PC-3 (cell line): Measurements from ENCODE around the gene PTPRD. TPM values are rescaled to one million over a fixed set of nuclear protein-coding genes. Genes with fewer than 3 reads are reported as not detected.

Experiments
- ATAC-seq: fragments of 200-7000 bp; cut with Tn5 transposase; 2 replicates; pipeline ENCODE4 v1.9.1; 2020; ENCODE audit warnings: mild to moderate bottlenecking, moderate library complexity
- BruUV-seq: library from RNA; stranded (reverse); fragments of 400-500 nt; replicated peaks from 2 replicates; lab custom pipeline; 2021; lab: Mats Ljungman, UMichigan
- CTCF ChIA-PET: fragments of 300-600 bp; sonication (Branson Sonifier 250); formaldehyde crosslinking; loops from one replicate; lab custom pipeline; 2022; ENCODE audit warnings: antibody characterized with exemption; lab: Charles Lee
- POLR2A ChIA-PET: fragments of 300-600 bp; sonication (Branson Sonifier 250); formaldehyde crosslinking; loops from one replicate; lab custom pipeline; 2022; ENCODE audit warnings: antibody characterized with exemption; ENCODE audit not compliant: unreplicated experiment; lab: Charles Lee
- DNase-seq: peaks from one replicate; pipeline ENCODE4 v3.0.0-alpha.2; 2015
- H2AFZ ChIP-seq: fragments of 300-600 bp; sonication (generic); 2 replicates; pipeline ENCODE4 v1.6.0; 2016; ENCODE audit warnings: antibody characterized with exemption, low read length
- H3F3A ChIP-seq: fragments of 300-600 bp; sonication (generic); one replicate; pipeline ENCODE4 v1.6.0; 2017; ENCODE audit warnings: antibody characterized with exemption, low read length, control low read depth, mild to moderate bottlenecking; ENCODE audit not compliant: unreplicated experiment
- H3K27ac ChIP-seq: fragments of 300-600 bp; sonication (generic); 2 replicates; pipeline ENCODE4 v1.5.1; 2016; ENCODE audit warnings: mild to moderate bottlenecking, low read length
- H3K27me3 ChIP-seq: fragments of 300-600 bp; sonication (generic); 2 replicates; pipeline ENCODE4 v1.6.1; 2016; ENCODE audit warnings: low read length, mixed read lengths
- H3K36me3 ChIP-seq: fragments of 300-600 bp; sonication (generic); 2 replicates; pipeline ENCODE4 v1.6.1; 2016; ENCODE audit warnings: low read depth, mixed run types, low read length, mixed read lengths
- H3K4me1 ChIP-seq: fragments of 300-600 bp; sonication (generic); 2 replicates; pipeline ENCODE4 v1.5.1; 2016; ENCODE audit warnings: low read length; ENCODE audit not compliant: insufficient read depth
- H3K4me2 ChIP-seq: fragments of 300-600 bp; sonication (generic); 2 replicates; pipeline ENCODE4 v1.6.0; 2016; ENCODE audit warnings: low read length
- H3K4me3 ChIP-seq: fragments of 300-600 bp; sonication (generic); 2 replicates; pipeline ENCODE4 v1.5.1; 2016; ENCODE audit warnings: mild to moderate bottlenecking, low read length, mixed read lengths
- H3K79me2 ChIP-seq: fragments of 300-600 bp; sonication (generic); 2 replicates; pipeline ENCODE4 v1.6.1; 2017; ENCODE audit warnings: low read length, mixed read lengths
- H3K9ac ChIP-seq: fragments of 300-600 bp; sonication (generic); 2 replicates; pipeline ENCODE4 v1.6.0; 2016; ENCODE audit warnings: mild to moderate bottlenecking, low read length
- H3K9me2 ChIP-seq: fragments of 300-600 bp; sonication (generic); replicated peaks from 2 replicates; pipeline ENCODE4 v1.6.1; 2016; ENCODE audit warnings: mixed run types, low read length, mixed read lengths
- H3K9me3 ChIP-seq: fragments of 300-600 bp; sonication (generic); 2 replicates; pipeline ENCODE4 v1.6.1; 2016; ENCODE audit warnings: low read length, mixed read lengths
- H4K20me1 ChIP-seq: fragments of 300-600 bp; sonication (generic); 2 replicates; pipeline ENCODE4 v1.6.1; 2016; ENCODE audit warnings: low read length, mixed read lengths
- CTCF ChIP-seq: fragments of 300-600 bp; sonication (generic); conservative IDR thresholded peaks from 2 replicates; pipeline ENCODE4 v1.5.1; 2017; ENCODE audit warnings: antibody characterized with exemption, low read depth, mild to moderate bottlenecking, low read length
- EZH2 ChIP-seq: fragments of 300-600 bp; sonication (generic); IDR thresholded peaks from one replicate; pipeline ENCODE4 v1.6.1; 2017; ENCODE audit warnings: antibody characterized with exemption, mild to moderate bottlenecking, low read length; ENCODE audit not compliant: unreplicated experiment
- EZH2phosphoT487 ChIP-seq: fragments of 300-600 bp; sonication (generic); IDR thresholded peaks from 2 replicates; pipeline ENCODE4 v1.6.1; 2018; ENCODE audit warnings: mild to moderate bottlenecking, antibody characterized with exemption, low read length, borderline replicate concordance
- intact Hi-C: fragments of 100-400 bp; cut with micrococcal nuclease; formaldehyde crosslinking; loops from 2 replicates; pipeline ENCODE4 v1.9.0; 2023
- total RNA-seq: library from RNA; depleted of rRNA; stranded (reverse); fragments of >200 nt; gene quantifications from 2 replicates; pipeline ENCODE4 v1.2.3, GENCODE V29; 2014

The PTPRD gene
- total RNA-seq, 1 experiment from 2014 or later, result not detected

DNA sequence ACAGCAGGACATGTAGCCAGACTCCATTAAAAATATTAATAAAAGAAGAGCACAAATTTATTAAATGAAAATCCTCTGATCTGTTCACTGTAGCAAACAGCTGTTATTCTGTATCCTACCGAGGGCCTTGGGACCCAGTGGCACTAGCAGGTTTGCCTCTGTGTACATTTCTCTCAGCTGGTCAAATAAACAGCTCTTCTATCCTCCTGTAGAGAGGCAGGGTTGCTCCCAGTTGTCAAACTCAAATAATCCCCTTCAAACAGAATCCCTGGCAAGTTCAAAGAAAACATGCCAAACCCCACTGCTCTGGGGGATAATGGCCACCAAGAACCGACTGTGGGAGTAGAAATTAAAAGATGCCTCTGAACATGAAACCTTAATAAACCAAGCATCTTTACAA lies 1551.2 kb downstream of the PTPRD start:
- DNase-seq, result no peak
- Histone ChIP-seq H3K4me2 (no peak overlapping the region), H3F3A (no peaks in the 10 kb centered on the region), H3K9me2 (no peaks in the 10 kb centered on the region), H3K36me3 (no peaks in the 10 kb centered on the region), H3K9me3 (no peaks in the 10 kb centered on the region), H3K4me1 (no peaks in the 10 kb centered on the region), H4K20me1 (no peaks in the 10 kb centered on the region), H3K79me2 (no peaks in the 10 kb centered on the region), H3K27me3 (no peaks in the 10 kb centered on the region), H3K4me3 (no peak overlapping the region), H3K9ac (no peak overlapping the region), H3K27ac (no peak overlapping the region), H2AFZ (no peak overlapping the region)
- POLR2A ChIA-PET, result no interaction called here
- BruUV-seq, result no TSS peak
- intact Hi-C loops, result no loop called here
- TF ChIP-seq CTCF, result no peak
- TF ChIP-seq EZH2phosphoT487, result no peak
- TF ChIP-seq EZH2, result no peak
- ATAC-seq, result no peak
- CTCF ChIA-PET, result no interaction called here

DNA sequence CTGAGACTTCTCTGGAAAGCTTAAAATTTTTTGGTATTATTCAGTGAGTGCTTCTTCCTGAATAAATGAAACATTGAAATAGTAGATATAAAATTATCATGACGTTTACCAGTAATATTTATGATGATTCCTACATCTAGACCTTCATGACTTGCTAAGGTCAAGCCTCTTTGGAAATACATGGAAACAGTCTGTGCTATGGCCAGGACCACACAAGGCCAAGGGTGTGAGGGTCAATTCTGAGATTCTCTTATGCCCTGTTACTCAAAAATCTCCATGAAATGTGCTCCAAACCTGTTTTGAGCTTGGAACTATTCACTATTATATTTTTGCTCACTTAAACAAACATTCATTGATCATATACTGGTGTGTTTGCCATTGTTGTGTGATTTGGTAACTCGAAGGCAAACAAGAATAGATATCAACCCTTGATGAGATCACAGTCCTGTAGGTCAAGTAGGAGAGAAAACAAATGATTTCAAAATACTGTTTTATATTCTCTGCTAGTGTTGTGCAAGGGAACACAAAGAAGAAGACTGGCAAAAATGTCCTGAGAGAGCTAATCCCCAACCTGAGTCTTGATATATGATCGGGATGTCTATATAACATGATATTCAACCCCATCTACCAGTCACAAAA lies 1558.3 kb downstream of the PTPRD start:
- DNase-seq (no peak), ATAC-seq (no peak)
- Histone ChIP-seq H4K20me1 (no peaks in the 10 kb centered on the region), H3K79me2 (no peaks in the 10 kb centered on the region), H3K4me2 (no peak overlapping the region), H3K9me2 (no peaks in the 10 kb centered on the region), H3K27me3 (no peaks in the 10 kb centered on the region), H3K9me3 (peaks cover 4% of the 10 kb centered on the region; the same call in 1 of the 2 replicates), H3K9ac (no peak overlapping the region), H3K4me3 (no peak overlapping the region), H3F3A (no peaks in the 10 kb centered on the region), H3K27ac (no peak overlapping the region), H2AFZ (no peak overlapping the region), H3K36me3 (no peaks in the 10 kb centered on the region), H3K4me1 (no peaks in the 10 kb centered on the region)
- intact Hi-C loops, result no loop called here
- ChIA-PET CTCF (no interaction called here), POLR2A (no interaction called here)
- TF ChIP-seq EZH2, result no peak
- TF ChIP-seq CTCF, result no peak
- no peak for TF ChIP-seq EZH2phosphoT487
- BruUV-seq, result no TSS peak

DNA sequence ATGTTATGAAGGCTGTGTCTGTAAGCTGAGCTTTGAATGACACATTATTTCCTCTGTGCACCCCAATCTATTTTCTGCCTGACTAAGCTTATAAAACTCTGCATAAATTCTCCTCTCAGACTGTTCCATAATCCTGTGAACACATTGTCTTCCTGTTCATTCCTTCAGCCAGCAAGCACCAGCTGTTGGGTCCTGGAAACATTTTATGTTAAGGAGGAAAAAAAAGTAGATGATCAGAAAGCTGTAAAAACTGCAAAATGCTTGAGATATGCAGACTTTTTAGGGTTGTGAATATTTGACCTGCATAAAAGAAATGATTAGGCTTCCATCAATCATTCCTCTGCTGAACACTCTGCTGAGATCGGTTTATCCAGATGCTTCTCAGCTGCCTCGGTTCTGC lies 1567.2 kb downstream of the PTPRD start:
- intact Hi-C loops, result no loop called here

More for the DNA sequence above, 1567.2 kb downstream of the PTPRD start:
- Histone ChIP-seq H3K4me1 (no peaks in the 10 kb centered on the region), H3K79me2 (no peaks in the 10 kb centered on the region), H3K36me3 (no peaks in the 10 kb centered on the region), H4K20me1 (no peaks in the 10 kb centered on the region), H3K4me3 (no peak overlapping the region), H3K9me2 (no peaks in the 10 kb centered on the region), H3K9ac (no peak overlapping the region), H3K9me3 (no peaks in the 10 kb centered on the region), H3F3A (no peaks in the 10 kb centered on the region), H3K4me2 (no peak overlapping the region), H3K27me3 (no peaks in the 10 kb centered on the region), H2AFZ (no peak overlapping the region), H3K27ac (no peak overlapping the region)
- POLR2A ChIA-PET, result no interaction called here
- CTCF ChIA-PET, result no interaction called here
- ATAC-seq, result no peak
- TF ChIP-seq EZH2phosphoT487 (no peak), CTCF (no peak), EZH2 (no peak)
- no TSS peak for BruUV-seq
- DNase-seq, result no peak
